SKM-1 treated with dmso at 0.1 percent for 144 hours (cell line): ENCODE results near the gene GGPS1.
"Not testable (repeated sequence)": the region's sequence is repeated elsewhere in the genome, so short reads cannot be mapped to it uniquely, and the experiment has no call there.

ENCODE experiments used
- DNase-seq: peaks from one replicate; lab custom pipeline; 2025; ENCODE audit not compliant: unreplicated experiment; lab: John Stamatoyannopoulos, UW

GGPS1 gene

GRCh38 chr1:235336903-235337302 is 8.5 kb downstream of the GGPS1 start:
- DNase-seq, result no peak

- no peak for DNase-seq
Observed at GRCh38 chr1:235339746-235340145, 11.4 kb downstream of the GGPS1 start.

GRCh38 chr1:235341334-235341733 is 13.0 kb downstream of the GGPS1 start:
- DNase-seq, result no peak

- no peak for DNase-seq
Observed at GRCh38 chr1:235342039-235342438, 13.7 kb downstream of the GGPS1 start.

GRCh38 chr1:235342471-235342870 is 14.1 kb downstream of the GGPS1 start:
- no peak for DNase-seq

GRCh38 chr1:235343726-235344125 is 15.4 kb downstream of the GGPS1 start:
- no peak for DNase-seq

GRCh38 chr1:235351441-235351840 is 23.1 kb downstream of the GGPS1 start:
- DNase-seq, result no peak

- DNase-seq, result no peak
Observed at GRCh38 chr1:235351898-235352297, 23.5 kb downstream of the GGPS1 start.

- no peak for DNase-seq
Observed at GRCh38 chr1:235357485-235358373, 29.4 kb downstream of the GGPS1 start.

- no peak for DNase-seq
Observed at GRCh38 chr1:235358899-235359298, 30.5 kb downstream of the GGPS1 start.

- DNase-seq, result not testable (repeated sequence)
Observed at GRCh38 chr1:235364189-235364588, 35.8 kb downstream of the GGPS1 start.

GRCh38 chr1:235366286-235366685 is 37.9 kb downstream of the GGPS1 start:
- DNase-seq, result no peak

- peak; percentile 99 for DNase-seq
Observed at GRCh38 chr1:235367000-235367908, 38.9 kb downstream of the GGPS1 start, which contains the start of gene TBCE. Gene TBCE, plus strand, starts transcription at chr1:235367427. Its CDS starts 12,623 bp downstream, at chr1:235380050.

- DNase-seq, result no peak
Observed at GRCh38 chr1:235368428-235368827, 40.1 kb downstream of the GGPS1 start.

GRCh38 chr1:235369802-235370201 is 41.4 kb downstream of the GGPS1 start:
- no peak for DNase-seq

- DNase-seq, result no peak
Observed at GRCh38 chr1:235375919-235376605, 47.7 kb downstream of the GGPS1 start.

GRCh38 chr1:235378134-235378735 is 49.9 kb downstream of the GGPS1 start:
- DNase-seq, result not testable (repeated sequence)

- DNase-seq, result not testable (repeated sequence)
Observed at GRCh38 chr1:235381955-235382739, 53.8 kb downstream of the GGPS1 start.

GRCh38 chr1:235385633-235386032 is 57.3 kb downstream of the GGPS1 start:
- DNase-seq, result not testable (repeated sequence)

GRCh38 chr1:235391874-235392273 is 63.5 kb downstream of the GGPS1 start:
- DNase-seq, result no peak
